ENCODE measurements around the gene MAGOHB.
"Not testable (repeated sequence)": the region's sequence is repeated elsewhere in the genome, so short reads cannot be mapped to it uniquely, and the experiment has no call there.

Gene MAGOHB

GRCh38 chr12:10613349-10614055, at the start of gene MAGOHB:
TSS of gene MAGOHB (minus strand) at chr12:10613609. CDS start at chr12:10613532, 77 bp downstream.
- TF ChIP-seq CTCF (IDR thresholded peaks at IDR 0.05; ENCODE audit: insufficient read depth, low read length, missing control alignments), result no peak
- CTCF ChIA-PET, result interaction anchor here (0.9 to 1.4 kb wide), 3 partner anchors 11 to 137 kb away, joined by 3 read pairs; no protein-coding TSS in a partner anchor
- POLR2A ChIA-PET, result no interaction called here
- DNase-seq (ENCODE audit: low read depth, low spot score), result peak; percentile 77
- peak within 1 kb of the TSS; percentile 90 for H3K4me3 ChIP-seq (ENCODE audit: low read depth, low read length)

GRCh38 chr12:10661338-10661737, 47.9 kb upstream of the MAGOHB start:
- POLR2A ChIA-PET, result no interaction called here
- no peak for DNase-seq (ENCODE audit: low read depth, low spot score)
- H3K4me3 ChIP-seq (ENCODE audit: low read depth, low read length), result no peak overlapping the region
- no peak for TF ChIP-seq CTCF (IDR thresholded peaks at IDR 0.05; ENCODE audit: insufficient read depth, low read length, missing control alignments)
- CTCF ChIA-PET, result no interaction called here

GRCh38 chr12:10654003-10654402, 40.6 kb upstream of the MAGOHB start:
- H3K4me3 ChIP-seq (ENCODE audit: low read depth, low read length), result no peak overlapping the region
- no peak for DNase-seq (ENCODE audit: low read depth, low spot score)
- no peak for TF ChIP-seq CTCF (IDR thresholded peaks at IDR 0.05; ENCODE audit: insufficient read depth, low read length, missing control alignments)
- CTCF ChIA-PET, result no interaction called here
- POLR2A ChIA-PET, result no interaction called here

- no peak for TF ChIP-seq CTCF (IDR thresholded peaks at IDR 0.05; ENCODE audit: insufficient read depth, low read length, missing control alignments)
- POLR2A ChIA-PET, result no interaction called here
- DNase-seq (ENCODE audit: low read depth, low spot score), result no peak
- CTCF ChIA-PET, result no interaction called here
- no peak overlapping the region for H3K4me3 ChIP-seq (ENCODE audit: low read depth, low read length)
These were observed 38.8 kb upstream of the MAGOHB start for GRCh38 chr12:10652192-10652591.

- H3K4me3 ChIP-seq (ENCODE audit: low read depth, low read length); CTCF ChIA-PET; POLR2A ChIA-PET; DNase-seq (ENCODE audit: low read depth, low spot score): not testable (repeated sequence)
These were observed 33.2 kb upstream of the MAGOHB start for GRCh38 chr12:10646576-10646975.

- no peak overlapping the region for H3K4me3 ChIP-seq (ENCODE audit: low read depth, low read length)
- ChIA-PET CTCF (no interaction called here), POLR2A (no interaction called here)
- DNase-seq (ENCODE audit: low read depth, low spot score), result no peak
- no peak for TF ChIP-seq CTCF (IDR thresholded peaks at IDR 0.05; ENCODE audit: insufficient read depth, low read length, missing control alignments)
These were observed 32.5 kb upstream of the MAGOHB start for GRCh38 chr12:10645910-10646309.
